Adipose tissue (tissue), 3 donors: ENCODE data around the gene SPNS2. TPM values are rescaled to one million over a fixed set of nuclear protein-coding genes. Genes with fewer than 3 reads are reported as not detected.

Experiments used
- H3K27ac ChIP-seq: one replicate; pipeline ENCODE4 v1.5.1; 2013; ENCODE audit warnings: low read depth, low read length
- WGBS, 3 donors: extraction: QIAGEN DNeasy Blood & Tissue Kit; methylation state at CpG; one replicate each; pipeline ENCODE4 v1.1.7; 2013; 5-methylcytosine and 5-hydroxymethylcytosine counted together
- polyA plus RNA-seq, 3 donors: library from polyadenylated mRNA; stranded (reverse); fragments of 200-250 nt; gene quantifications; one replicate each; pipeline ENCODE4 v1.2.3, GENCODE V29; 2013
- donor health status: healthy with polysubstance abuse.
- donor health status: Bipolar disorder and iron deficiency.
- donor health status: healthy.

SPNS2 gene
- polyA plus RNA-seq, 3 donors, result 13.5 to 32.8 (median 26.9) TPM

DNA sequence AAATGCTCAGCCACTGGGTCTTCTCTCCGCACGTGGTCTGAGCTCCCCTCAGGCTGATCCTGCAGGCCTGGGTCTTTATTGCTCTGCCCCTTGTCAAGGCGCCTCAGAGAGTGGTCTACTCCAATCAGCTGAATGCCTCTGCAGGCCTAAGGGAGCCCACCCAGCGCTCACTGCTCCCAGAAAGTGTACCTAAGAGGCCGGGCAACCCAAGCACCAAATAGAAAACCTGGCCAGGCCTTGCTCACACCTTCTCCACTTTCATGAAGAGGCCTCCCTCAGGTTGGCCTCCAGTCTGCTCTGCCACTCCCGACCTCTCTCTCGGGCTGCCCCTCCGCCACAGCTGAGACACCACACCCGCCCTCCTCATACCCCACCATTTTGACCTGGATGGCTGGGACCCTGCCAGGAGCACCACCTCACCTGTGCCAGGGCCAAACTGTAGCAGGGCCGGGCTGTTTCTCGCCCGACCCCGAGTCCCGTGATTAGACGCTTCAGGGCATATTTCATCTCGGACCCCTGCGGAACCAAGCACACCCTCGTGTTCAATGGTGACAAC lies 55.8 kb downstream of the SPNS2 start:
- no peak overlapping the region for H3K27ac ChIP-seq
- 15 to 17% (median 16%) methylated on average over 17 to 18 of the region's 18 CpGs for WGBS, 3 donors

DNA sequence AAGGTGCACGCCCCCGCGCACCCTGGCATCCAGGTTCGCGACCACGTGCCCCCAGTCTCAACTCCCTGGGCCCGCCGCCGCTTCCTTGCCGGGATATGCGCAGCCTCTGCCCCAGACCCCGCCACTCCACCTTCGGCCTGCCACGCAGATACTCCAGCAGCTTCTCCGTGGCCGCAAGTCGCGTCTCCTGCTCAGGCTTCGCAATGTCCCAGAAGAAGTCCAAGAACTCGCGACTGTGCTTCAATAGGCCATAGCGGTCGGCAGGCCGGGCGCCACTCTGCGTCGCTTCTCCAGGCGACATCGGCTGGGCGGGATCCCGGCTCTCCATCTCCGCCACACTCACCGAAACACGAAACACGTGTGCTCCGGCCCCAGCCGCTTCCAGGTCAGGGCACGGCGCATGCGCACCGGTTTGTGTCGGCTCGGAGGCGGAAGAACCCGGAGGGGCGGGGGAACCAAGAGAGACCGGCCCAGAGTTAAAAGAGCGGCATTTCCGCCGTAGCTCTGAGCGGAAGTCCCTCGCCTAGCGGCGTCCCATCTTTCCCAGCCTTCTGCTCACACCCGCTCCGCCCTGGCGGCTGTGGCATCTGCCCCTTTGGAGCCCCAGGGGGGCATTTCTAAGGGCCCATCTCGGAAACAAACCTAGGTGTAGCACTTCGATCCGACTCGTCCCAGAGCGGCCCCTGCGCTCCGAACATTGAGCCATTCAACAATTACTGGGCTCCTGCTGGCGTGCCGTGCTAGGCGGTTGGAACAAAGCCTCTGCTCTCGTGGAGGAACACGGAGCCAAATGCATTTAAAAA lies 56.5 kb downstream of the SPNS2 start, which contains the start of gene MYBBP1A:
Gene MYBBP1A (minus strand): TSS at position 388 of the 803 bp plus-strand sequence. CDS start 60 bp downstream, at position 328.
- 0 to 1% (median 0%) methylated on average over 69 of the region's 69 CpGs for WGBS, 3 donors
- no peak within 1 kb of the TSS for H3K27ac ChIP-seq

DNA sequence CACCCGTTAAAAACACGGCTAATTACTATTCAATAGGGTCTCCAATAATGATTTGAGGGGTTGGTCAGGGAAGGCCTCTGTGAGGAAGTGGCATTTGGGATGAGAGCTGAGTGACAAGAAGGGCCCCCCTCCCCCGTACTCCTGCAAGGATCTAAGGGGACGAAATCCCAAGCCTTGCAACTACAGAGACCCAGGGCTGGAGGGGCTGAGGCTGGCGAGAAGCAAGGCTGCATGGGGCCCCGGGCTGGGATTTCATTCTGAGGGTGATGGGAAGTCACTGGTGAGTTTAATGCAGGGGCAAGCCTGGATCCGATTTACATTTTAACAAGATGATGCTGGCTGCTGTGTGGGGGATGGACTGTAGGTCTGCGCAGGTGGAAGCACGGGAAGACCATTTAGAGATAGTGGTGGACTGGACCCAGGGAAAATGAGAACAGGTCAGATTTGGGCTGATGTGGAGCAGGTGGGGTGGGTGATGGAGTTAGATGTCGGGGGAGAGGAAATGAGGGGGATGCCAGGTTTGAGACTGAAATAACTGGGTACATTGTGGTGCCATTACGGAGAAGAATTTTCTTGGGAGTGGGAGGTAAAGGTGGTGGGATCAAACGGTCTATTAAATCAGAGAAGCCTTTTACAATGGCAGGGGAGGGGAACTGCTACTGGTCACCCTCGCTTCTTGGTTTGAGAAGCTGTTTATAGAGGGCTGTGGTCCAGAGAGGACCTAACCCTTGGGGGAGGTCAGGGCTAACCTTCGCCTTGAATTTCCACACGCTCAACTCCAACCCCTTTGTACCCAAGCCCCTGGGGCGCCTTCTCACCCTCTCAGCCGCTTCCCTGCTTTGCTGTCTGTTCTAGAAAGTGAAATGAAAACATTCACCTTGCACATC lies 57.4 kb downstream of the SPNS2 start:
- H3K27ac ChIP-seq, result no peak overlapping the region
- WGBS, 3 donors, result 63 to 67% (median 66%) methylated on average over 17 of the region's 17 CpGs

DNA sequence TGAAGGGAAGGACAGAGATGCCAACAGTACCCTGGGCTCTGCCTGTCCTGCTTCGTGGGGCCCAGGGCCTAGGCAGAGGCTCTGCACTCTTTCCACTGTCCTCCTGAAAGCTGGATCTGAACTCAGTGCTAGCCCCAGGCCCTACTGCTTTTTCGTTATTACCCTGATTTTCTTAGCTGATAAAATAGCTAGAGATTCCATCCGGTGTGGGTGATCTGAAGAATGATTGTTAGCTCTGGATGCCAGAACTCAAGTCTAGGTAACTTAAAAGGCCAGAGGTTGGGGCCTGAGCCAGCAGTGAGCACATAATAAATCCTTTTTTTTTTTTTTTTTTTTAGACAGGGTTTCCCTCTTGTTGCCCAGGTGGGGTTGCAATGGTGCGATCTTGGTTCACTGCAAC lies 58.3 kb downstream of the SPNS2 start:
- no peak overlapping the region for H3K27ac ChIP-seq
- WGBS, 3 donors, result 82 to 89% (median 89%) methylated on average over 4 of the region's 4 CpGs

DNA sequence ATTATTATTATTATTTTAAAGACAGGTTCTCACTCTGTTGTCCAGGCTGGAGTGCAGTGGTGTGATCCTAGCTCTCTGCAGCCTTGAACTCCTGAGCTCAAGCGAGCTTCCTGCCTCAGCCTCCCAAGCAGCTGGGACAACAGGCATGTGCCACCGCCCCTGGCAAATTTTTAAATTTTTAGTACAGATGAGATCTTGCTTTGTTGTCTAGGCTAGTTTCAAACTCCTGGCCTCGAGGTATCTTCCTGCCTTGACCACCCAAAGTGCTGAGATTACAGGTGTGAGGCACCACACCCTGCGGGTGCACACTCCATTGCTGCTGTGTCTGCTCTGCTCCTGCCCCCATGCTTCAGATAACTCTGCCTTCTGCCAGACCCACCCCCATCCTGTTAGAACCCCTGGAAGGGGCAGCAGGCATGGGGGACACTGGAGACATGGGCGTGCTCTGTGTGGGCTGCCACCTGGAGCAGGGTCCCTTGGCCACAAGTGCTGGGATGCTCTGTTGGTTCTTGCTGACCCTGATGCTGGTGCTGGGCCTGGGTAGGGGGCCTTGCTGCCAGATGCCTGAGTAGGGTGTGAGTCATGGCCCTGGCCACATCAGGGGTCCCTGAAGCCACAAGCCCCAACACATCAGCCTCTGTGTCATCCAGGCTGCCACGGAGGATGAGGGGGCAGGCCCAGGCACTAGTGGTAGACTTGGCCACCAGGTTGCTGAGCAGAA lies 59.1 kb downstream of the SPNS2 start:
- 92 to 97% (median 96%) methylated on average over 6 of the region's 6 CpGs for WGBS, 3 donors
- no peak overlapping the region for H3K27ac ChIP-seq

DNA sequence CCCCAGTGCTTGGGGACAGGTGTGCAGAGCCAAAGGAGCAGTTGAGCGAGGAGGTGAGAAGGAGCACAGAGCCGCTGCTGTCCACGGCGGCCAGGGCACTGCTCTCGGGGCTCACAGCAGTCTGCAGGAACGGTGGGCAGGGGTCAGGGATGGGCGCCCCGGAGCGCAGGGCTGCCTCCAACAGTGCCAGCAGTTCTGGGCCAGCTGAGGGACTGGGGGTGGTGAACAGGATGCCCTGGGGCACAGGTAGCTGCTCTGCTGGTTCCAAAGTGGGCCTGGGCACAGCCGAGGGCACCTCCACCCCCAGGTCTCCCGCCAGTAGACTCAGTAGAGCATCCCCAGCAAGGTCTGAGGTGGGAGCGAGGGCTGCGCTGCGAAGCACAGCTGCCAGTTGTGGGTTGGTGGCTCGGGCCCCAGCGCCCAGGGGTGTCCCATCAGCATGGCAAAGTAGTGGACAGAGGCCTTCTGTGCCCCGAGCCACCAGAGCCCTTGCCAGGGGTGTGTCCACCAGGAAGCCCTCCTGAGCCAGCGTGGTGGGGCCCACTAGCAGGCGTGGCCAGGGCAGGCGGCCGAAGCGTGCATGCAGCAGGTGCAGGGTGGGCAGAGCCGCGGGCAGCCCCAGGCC lies 59.8 kb downstream of the SPNS2 start:
- no peak overlapping the region for H3K27ac ChIP-seq
- WGBS, 3 donors, result 85 to 94% (median 91%) methylated on average over 23 to 24 of the region's 24 CpGs

DNA sequence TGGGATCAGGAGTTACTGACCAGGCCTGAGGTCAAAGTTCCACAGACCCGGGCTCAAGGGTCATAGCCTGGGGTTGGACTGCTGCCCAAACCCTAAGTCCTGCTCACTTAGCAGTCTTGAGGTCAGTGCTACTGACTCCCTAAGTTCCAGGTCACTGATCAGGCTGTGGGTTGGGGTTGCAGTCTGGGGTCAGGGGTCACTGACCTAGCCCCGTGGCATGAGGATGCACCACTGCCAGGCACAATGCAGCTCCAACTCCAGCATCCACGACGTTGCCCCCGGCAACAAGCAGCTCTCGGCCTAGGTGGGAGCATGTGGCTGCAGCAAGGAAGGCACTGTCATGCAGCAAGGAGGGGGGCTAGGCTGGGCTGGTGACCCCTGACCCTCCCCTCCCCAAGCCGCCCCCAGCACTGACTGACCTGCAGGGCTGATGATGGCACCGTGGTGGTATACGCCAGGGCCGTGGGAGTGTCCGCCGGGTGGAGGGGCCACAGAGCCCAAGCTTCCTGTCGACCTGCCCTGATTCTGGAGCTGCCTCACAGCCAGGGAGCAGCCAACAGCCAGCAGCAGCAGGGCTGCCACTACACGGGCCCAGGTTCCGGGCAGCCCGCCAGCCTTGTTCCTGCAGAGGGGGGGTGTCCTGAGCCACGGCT lies 60.6 kb downstream of the SPNS2 start:
- WGBS, 3 donors, result 47 to 69% (median 66%) methylated on average over 16 to 17 of the region's 17 CpGs
- no peak overlapping the region for H3K27ac ChIP-seq

DNA sequence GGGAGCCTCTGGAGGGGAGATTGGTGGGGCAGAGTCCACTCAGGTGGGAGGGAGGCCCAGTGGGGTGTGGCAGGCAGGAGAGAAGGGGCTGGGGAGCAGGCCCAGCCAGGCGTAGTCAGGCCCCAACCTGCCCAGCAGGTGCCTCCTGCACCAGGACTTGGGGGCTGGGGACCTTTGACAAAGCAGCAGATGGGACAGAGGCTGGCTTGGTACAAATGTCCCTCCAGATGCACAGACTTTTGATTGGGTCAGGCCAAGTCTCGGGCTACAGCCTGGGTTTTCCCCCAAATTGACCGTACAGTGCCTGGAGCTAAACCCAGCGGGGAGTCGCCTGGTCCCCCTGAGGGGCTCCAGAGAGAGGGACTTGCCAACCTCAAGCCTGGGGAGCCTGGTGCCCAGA lies 61.3 kb downstream of the SPNS2 start:
- WGBS, 3 donors, result 32 to 95% (median 83%) methylated on average over 5 of the region's 5 CpGs
- H3K27ac ChIP-seq, result no peak overlapping the region

DNA sequence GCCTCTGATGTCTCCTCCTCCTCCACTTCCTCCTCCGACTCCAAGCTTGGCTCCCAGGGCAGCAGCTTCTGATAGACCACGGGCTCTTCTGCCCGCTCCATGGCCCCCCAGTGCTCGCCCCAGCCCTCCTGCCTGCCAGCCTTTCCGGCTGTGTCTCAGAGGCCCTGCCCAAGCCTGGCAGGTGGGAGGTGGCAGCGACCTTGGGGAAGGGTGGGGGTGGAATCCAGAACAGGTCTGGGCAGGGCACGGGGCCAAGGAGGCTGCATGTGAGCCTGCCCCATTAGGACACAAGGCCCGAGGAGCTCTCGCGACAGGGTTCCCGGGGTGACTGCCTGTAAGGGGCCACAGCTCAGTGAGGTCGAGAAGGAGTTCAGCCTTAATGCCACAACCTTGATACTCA lies 61.7 kb downstream of the SPNS2 start, which contains the start of gene GGT6:
Gene GGT6 (minus strand): TSS at position 157 of the 400 bp plus-strand sequence. CDS start 56 bp downstream, at position 101.
- 29 to 87% (median 82%) methylated on average over 12 of the region's 12 CpGs for WGBS, 3 donors
- no peak within 1 kb of the TSS for H3K27ac ChIP-seq

DNA sequence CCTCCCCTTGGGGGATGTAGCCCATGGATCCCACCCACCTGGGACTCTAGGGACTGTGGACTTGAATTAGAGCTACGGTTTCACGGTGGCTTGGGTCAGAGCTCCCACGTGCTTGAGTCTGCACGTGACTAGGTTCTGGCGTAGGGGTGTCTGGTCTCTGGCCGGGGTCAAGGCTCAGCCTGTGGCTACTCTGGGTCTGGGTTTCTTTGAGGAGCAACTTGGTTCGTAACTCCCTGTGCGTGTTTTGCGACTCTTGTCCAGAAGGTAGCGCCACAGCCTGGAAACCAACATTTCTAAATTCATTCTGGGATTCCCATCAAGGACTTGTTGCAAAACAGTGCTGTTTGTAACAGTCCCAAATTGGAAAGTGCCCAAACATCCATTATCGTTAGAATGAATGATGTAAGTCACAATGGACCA lies 62.2 kb downstream of the SPNS2 start:
- 41 to 69% (median 57%) methylated on average over 11 of the region's 11 CpGs for WGBS, 3 donors
- no peak overlapping the region for H3K27ac ChIP-seq

DNA sequence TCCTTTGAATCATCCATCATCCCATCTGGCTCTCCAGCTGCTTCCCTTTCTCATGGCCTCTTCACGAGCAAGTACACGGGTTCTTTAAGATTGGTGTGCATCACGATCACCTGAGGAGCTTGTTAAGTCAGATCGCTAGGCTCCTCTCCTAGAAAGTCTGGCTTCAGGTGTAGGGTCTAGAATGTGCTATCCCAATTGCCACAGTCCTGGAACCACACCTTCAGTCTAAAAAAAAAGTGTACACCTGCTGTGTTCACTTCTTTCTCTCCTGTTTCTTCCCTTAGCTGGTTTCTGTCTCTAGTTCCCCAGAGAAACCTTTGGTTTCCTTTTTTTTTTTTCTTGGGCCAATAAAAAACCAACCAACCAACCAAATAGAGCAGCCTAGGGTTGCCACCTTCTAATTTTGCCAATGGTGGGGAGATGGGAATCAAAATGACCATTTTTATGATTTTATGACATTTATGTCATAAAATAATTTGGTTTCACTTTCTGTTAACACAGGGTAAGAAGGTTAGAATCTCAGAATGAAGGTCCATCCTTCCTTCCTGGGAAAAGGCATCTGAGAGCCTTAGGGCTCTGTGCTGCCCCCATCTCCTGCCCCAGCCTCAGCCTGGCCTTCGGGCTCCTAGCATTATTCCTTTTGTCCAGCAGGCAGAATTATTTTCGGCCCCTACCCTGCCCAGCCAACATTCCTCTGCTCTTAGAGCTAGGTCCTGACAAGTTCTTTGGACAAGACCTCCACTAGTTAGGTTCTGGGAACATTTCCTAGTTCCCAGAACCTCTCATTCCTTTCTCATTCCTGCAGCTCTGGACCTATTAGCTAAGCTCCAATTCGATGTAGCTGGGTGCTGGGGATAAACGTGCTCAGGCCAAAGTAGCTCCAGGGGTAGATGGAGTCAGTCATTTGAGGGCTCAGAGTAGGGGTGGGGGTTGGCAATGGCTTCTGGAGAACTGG lies 63.6 kb downstream of the SPNS2 start:
- H3K27ac ChIP-seq, result no peak overlapping the region
- WGBS, 3 donors, result 71 to 79% (median 72%) methylated on average over 8 of the region's 8 CpGs

DNA sequence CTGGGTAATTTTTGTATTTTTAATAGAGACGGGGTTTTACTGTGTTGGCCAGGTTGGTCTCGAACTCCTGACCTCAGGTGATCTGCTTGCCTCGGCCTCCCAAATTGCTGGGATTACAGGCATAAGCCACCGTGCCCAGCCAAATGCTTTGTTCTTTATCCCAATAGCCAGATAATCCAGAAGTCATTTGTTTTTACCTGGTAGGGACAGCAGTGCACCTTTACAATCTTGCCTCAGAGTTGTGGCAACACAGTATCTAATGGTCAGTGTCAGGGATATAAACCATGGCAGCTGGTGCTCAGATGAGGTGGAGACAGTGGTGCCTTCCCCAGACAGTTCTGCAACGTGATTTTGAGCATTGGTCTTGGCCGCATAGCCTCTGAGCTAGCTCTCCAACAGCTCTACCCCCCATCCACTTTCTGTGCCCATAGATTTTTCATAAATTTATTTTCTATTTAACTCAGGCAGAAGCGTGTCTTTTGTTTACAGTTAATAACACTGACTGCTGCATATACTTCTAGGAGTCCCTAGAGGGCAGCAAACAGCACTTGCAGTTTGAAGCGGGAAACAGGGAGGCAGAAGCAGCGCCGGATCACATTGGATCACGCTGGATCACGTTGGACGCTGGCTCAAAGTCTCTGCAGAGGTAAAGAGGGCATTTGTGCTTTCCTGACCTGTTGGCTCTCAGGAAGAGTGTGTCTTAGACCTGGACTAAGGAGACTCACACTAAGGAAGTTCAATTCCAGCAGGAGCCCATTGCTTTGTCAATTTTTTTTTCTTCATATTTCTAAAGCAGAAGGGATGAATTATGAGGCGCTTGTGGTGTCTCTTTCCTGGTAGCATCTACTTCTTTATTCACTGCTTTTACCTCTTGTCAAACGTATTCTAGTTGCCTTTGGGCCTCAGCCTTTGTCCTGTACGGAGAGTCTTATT lies 66.8 kb downstream of the SPNS2 start:
- no peak overlapping the region for H3K27ac ChIP-seq
- WGBS, 3 donors, result 32 to 33% (median 32%) methylated on average over 16 of the region's 16 CpGs

DNA sequence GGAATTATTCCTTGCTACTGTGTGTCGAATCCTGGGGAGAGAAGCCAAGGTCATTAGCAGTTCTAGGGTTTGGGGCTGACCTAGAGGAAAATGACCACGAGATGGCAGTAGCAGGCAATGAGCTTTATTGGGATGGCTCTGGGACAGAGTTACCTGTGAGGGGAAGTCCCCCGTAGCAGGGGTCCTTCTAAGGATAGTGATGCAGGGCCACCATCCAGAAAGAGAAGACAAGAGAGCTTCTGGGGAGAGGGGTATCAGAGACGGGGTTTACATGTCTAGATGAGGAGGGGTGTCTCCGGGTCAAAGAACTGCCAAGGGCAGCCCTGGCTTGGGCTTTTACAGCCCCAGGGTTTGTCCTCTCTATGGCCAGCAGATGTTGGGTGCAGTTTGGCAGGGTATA lies 68.1 kb downstream of the SPNS2 start:
- no peak overlapping the region for H3K27ac ChIP-seq
- WGBS, 3 donors, result 20 to 28% (median 25%) methylated on average over 5 of the region's 5 CpGs

DNA sequence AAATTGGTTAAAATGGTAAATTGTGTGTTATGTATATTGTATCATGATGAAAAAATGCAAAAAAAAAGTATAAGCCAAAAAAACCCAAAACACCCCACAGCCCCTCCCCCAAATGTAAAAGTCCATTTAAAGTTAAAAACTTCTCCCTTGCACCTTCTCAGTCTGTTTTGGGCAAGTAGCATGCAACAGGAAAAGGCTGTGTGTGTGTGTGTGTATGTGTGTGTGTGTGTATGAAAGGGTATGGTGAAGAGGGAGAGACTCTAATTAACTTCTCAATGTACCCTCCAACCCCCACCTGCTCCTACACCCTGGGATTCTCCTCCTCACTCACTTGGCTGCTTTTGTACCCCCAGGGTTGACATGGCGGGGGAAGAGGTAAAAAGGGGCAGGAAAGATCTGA lies 70.9 kb downstream of the SPNS2 start:
- 86 to 100% (median 100%) methylated on average over 1 of the region's 1 CpG for WGBS, 3 donors
- H3K27ac ChIP-seq, result no peak overlapping the region

DNA sequence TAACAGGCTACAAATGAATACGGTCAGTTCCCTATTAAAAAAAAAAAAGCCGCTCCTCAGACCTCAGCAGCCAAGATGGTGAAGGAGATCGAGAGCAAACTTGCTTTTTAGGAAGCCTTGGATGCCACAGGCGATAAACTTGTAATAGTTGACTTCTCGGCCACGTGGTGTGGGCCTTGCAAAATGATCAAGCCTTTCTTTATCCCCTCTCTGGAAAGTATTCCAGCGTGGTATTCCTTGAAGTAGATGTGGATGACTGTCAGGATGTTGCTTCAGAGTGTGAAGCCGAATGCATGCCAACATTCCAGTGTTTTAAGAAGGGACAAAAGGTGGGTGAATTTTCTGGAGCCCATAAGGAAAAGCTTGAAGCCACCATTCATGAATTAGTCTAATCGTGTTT lies 73.5 kb downstream of the SPNS2 start:
- no peak overlapping the region for H3K27ac ChIP-seq
- 70 to 76% (median 76%) methylated on average over 9 of the region's 9 CpGs for WGBS, 3 donors
